ENCODE results near the gene FARP2. TPM values are rescaled to one million over a fixed set of nuclear protein-coding genes. Genes with fewer than 3 reads are reported as not detected.

Gene FARP2
- total RNA-seq, 1 experiment from 2014 or later = 32.6 TPM

- Mint-ChIP-seq H3K4me1 (ENCODE audit: insufficient read depth, unreplicated experiment) (no peaks in the 10 kb centered on the region), H3K4me3 (ENCODE audit: unreplicated experiment) (no peak overlapping the region), H3K27ac (ENCODE audit: low read depth, unreplicated experiment) (no peak overlapping the region), H3K9me3 (ENCODE audit: unreplicated experiment) (no peaks in the 10 kb centered on the region), H3K36me3 (ENCODE audit: insufficient read depth, unreplicated experiment) (no peaks in the 10 kb centered on the region), H3K27me3 (ENCODE audit: insufficient read depth, unreplicated experiment) (no peaks in the 10 kb centered on the region)
- intact Hi-C loops (cut with micrococcal nuclease) = no loop called here
- no TSS peak for BruUV-seq (replicated peaks)
- CTCF ChIA-PET = interaction anchor here (0.7 kb wide), 1 partner anchor 625 kb away, joined by 3 read pairs; no protein-coding TSS in a partner anchor
- POLR2A ChIA-PET = interaction anchor here (0.9 kb wide), 1 partner anchor 20 kb away, joined by 4 read pairs; no protein-coding TSS in a partner anchor
- DNase-seq (ENCODE audit: unreplicated experiment) = no peak
- no peak for TF ChIP-seq CTCF (IDR thresholded peaks at IDR 0.05; ENCODE audit: unreplicated experiment)
Observed at GRCh38 chr2:241539616-241540374, 183.7 kb downstream of the FARP2 start.

- H3K27ac Mint-ChIP-seq (ENCODE audit: low read depth, unreplicated experiment) = no peak overlapping the region
- BruUV-seq (replicated peaks) = no TSS peak
- H3K27me3 Mint-ChIP-seq (ENCODE audit: insufficient read depth, unreplicated experiment) = no peaks in the 10 kb centered on the region
- DNase-seq (ENCODE audit: unreplicated experiment) = no peak
- H3K9me3 Mint-ChIP-seq (ENCODE audit: unreplicated experiment) = no peaks in the 10 kb centered on the region
- no peaks in the 10 kb centered on the region for H3K36me3 Mint-ChIP-seq (ENCODE audit: insufficient read depth, unreplicated experiment)
- peak overlapping the region; percentile 68 for H3K4me3 Mint-ChIP-seq (ENCODE audit: unreplicated experiment)
- no peak for TF ChIP-seq CTCF (IDR thresholded peaks at IDR 0.05; ENCODE audit: unreplicated experiment)
- ChIA-PET POLR2A (interaction anchor here (0.9 kb wide), 1 partner anchor 19 kb away, joined by 4 read pairs; no protein-coding TSS in a partner anchor), CTCF (interaction anchor here (0.7 kb wide), 1 partner anchor 626 kb away, joined by 3 read pairs; no protein-coding TSS in a partner anchor)
- H3K4me1 Mint-ChIP-seq (ENCODE audit: insufficient read depth, unreplicated experiment) = no peaks in the 10 kb centered on the region
- intact Hi-C loops (cut with micrococcal nuclease) = no loop called here
Observed at GRCh38 chr2:241540401-241540770, 184.3 kb downstream of the FARP2 start.

GRCh38 chr2:241540771-241541561 lies 184.9 kb downstream of the FARP2 start:
- peak; percentile 60 for DNase-seq (ENCODE audit: unreplicated experiment)
- CTCF ChIA-PET = interaction anchor here (0.7 kb wide), 1 partner anchor 626 kb away, joined by 3 read pairs; no protein-coding TSS in a partner anchor
- POLR2A ChIA-PET = interaction anchor here (0.9 kb wide), 1 partner anchor 19 kb away, joined by 4 read pairs; no protein-coding TSS in a partner anchor
- Mint-ChIP-seq H3K36me3 (ENCODE audit: insufficient read depth, unreplicated experiment) (no peaks in the 10 kb centered on the region), H3K27me3 (ENCODE audit: insufficient read depth, unreplicated experiment) (no peaks in the 10 kb centered on the region), H3K9me3 (ENCODE audit: unreplicated experiment) (no peaks in the 10 kb centered on the region), H3K27ac (ENCODE audit: low read depth, unreplicated experiment) (no peak overlapping the region), H3K4me1 (ENCODE audit: insufficient read depth, unreplicated experiment) (no peaks in the 10 kb centered on the region), H3K4me3 (ENCODE audit: unreplicated experiment) (peak overlapping the region; percentile 68)
- no peak for TF ChIP-seq CTCF (IDR thresholded peaks at IDR 0.05; ENCODE audit: unreplicated experiment)
- intact Hi-C loops (cut with micrococcal nuclease) = no loop called here
- no TSS peak for BruUV-seq (replicated peaks)

Measured in MCF 10A (cell line).